Heart left ventricle (tissue), 13 donors: Measurements from ENCODE around the gene SEC11C.

Experiments used
- CTCF ChIP-seq, 12 donors: fragments of 200-600 bp; sonication (generic) in 4 of 12; IDR thresholded peaks; one replicate each; pipeline versions ENCODE4 v1.5.0 to v1.8.0; 2018 to 2022; ENCODE audit warnings: antibody characterized with exemption in 12 of 12, mild to moderate bottlenecking in 5 of 12
- POLR2A ChIP-seq, 2 donors: fragments of 450-650 bp; IDR thresholded peaks; one replicate each; pipeline ENCODE4 v1.6.1; 2017; ENCODE audit warnings: antibody characterized with exemption in 2 of 2, mild to moderate bottlenecking in 2 of 2, moderate library complexity in 2 of 2
- donor health status: ischemic (EF 13 %, LVEDD 7.1; RV severe dilation, severe dysfunction).
- donor health status: DM: no; HTN: yes; CAD: no.
- donor health status: DM: no; HTN: no; CAD: no.
- donor health status: ischemic (EF 25% LVEDD 6.9; RV normal size, moderate dysfunction).
- donor health status: ischemic (EF 25% LVEDD 5.7; RV mildly dilated, moderate dysfunction).
- donor health status: ischemic (EF 35%, LVEDD 5.7; RV mildly dilated, moderate dysfunction).
- donor health status: nonischemic (EF 11% LVEDD 7.7; RV severe dilation, severe dysfunction).
- donor health status: DM: yes; HTN: yes; CAD: no.
- donor health status: PGD.
- donor health status: ischemic (EF 29% LVEDD 5.4; RV normal size, mild dysfunction).
- donor health status: nonischemic (EF 23%, LVEDD 6.1; RV moderate dilation, normal function).

GRCh38 chr18:59196161-59196725 lies 56.6 kb downstream of the SEC11C start:
- TF ChIP-seq CTCF (IDR thresholded peaks at IDR 0.05) (no peak), POLR2A (IDR thresholded peaks at IDR 0.05) (no peak)
